Measurements from ENCODE around the gene PRR18.
"Not testable (repeated sequence)": the region's sequence is repeated elsewhere in the genome, so short reads cannot be mapped to it uniquely, and the experiment has no call there.

The PRR18 gene

GRCh38 chr6:166308033-166308768 is at the start of gene PRR18:
Gene PRR18 (minus strand): TSS chr6:166308392. CDS start chr6:166308142, 250 bp downstream.
- DNase-seq: peak; percentile 62

GRCh38 chr6:166355552-166355951 is 47.4 kb upstream of the PRR18 start:
- no peak for DNase-seq

DNA sequence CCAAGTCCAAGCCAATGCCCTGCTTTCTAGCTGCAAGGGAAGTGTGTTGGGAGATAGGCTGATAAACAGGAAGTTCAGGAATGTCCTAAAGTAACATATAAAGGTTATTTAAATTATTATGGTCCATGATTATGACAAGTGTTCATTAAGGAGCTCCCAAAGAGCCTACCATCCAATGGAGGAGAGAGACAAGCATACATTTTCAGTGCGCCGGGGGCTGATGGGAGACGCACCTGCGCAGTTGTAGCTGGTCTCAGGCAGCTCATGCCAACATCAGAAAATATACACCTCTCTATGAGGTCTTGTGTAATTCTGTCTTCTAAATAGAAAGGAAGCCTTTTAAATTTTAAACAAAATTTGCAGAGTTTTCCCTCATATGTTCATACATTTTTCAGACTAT is 46.8 kb upstream of the PRR18 start:
- DNase-seq: no peak

- no peak for DNase-seq
Observed at GRCh38 chr6:166354143-166354542, 46.0 kb upstream of the PRR18 start.

GRCh38 chr6:166353507-166353906 is 45.3 kb upstream of the PRR18 start:
- no peak for DNase-seq

- DNase-seq: no peak
Observed at GRCh38 chr6:166352923-166353322, 44.7 kb upstream of the PRR18 start.

DNA sequence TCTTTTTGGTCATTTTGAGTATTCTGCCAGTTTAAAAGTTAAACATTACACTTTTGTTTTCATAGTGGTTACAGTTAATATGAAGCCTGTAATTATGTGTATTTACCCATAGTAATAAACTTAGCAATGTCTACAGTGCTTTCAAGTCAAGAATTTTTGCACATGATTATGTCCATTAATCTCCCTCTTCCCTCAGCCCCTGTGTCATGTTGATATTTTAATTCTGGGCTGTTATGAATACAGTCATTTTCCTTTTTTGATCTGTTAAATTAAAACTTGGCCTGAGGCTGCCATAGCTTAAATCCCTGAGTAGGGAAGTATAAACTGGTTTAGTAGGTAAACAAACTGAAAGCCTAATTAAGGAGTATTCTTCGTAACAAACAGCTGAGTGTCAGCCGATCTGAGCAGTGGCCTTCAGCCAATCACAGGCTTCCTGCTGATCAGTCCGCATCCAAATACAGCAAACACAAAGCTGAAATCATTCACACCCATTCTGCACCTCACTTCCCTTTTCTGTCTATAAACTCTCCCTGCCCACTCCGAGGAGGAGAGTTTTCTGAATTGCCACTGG is 43.6 kb upstream of the PRR18 start:
- DNase-seq: peak; percentile 90

DNA sequence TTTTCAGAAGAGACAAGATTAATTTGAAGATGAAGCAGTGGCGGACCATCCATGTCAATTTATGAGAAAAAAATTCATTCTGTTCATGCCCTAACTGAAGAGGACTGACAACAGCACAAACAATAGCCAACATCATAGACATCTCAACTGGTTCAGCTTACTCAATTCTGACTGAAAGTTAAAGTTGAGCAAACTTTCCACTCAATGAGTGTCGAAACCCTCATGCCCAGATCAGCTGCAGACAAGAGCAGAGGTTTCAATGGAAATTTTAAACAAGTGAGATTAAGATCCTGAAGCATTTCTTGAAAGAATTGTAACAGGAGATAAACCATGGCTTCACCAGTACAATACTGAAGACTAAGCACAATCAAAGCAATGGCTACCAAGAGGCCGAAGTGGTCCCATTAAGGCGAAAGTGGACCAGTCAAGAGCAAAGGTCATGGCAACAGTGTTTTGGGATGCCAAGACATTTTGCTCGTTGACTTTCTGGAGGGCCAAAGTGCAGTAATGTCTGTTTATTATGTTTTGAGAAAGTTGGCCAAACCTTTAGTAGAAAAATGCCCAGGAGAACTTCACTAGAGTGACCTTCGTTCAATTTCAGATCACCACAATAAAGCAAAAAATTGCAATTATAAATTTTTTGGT is 40.2 kb upstream of the PRR18 start:
- no peak for DNase-seq

- DNase-seq: no peak
Observed at GRCh38 chr6:166346965-166347364, 38.8 kb upstream of the PRR18 start.

- DNase-seq: no peak
Observed at GRCh38 chr6:166346449-166346848, 38.3 kb upstream of the PRR18 start.

- not testable (repeated sequence) for DNase-seq
Observed at GRCh38 chr6:166345672-166346071, 37.5 kb upstream of the PRR18 start.

- DNase-seq: not testable (repeated sequence)
Observed at GRCh38 chr6:166344921-166345320, 36.7 kb upstream of the PRR18 start.

- DNase-seq: no peak
Observed at GRCh38 chr6:166344240-166344639, 36.0 kb upstream of the PRR18 start.

GRCh38 chr6:166343150-166343487 is 34.9 kb upstream of the PRR18 start:
- no peak for DNase-seq

DNA sequence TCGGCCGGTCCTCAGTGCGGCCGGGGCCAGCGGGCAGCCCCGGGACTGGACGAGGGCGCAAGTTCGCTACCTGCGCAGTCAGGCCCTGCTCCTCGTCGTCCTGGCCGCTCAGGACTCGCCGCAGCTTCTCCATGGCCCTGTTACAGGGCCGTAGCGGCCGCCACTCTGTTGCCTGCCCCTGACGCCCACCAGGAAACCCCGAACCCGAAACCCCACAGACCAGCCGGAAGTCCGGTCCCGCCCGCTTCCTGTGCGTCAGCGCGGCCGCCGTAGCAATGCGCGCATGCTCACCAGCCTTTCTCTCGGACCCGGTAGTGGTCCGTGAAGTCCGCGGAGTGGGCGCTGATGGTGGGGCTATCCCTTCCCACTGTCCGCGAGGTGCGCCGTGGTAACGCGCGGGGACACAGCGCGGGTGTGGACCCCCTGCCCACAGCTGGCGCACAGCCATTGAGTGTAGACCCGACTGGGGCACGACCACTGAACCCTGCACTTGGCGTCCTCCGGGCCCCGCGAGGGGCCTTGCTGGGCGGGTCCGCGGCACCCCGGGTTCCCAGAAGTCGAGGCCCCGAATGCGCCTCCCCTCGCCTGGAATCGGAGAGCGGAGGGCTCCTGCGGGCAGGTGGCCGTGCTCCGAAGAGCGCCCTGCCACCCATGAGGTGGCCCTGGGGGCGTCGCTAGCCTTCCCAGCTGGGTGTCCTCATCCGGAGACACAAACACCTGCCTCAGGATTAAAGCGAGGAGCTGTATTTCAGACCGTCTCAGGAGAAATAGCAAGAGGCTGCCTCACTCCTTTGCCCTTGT is 34.4 kb upstream of the PRR18 start, which contains the start of gene SFT2D1:
SFT2D1 (minus strand) TSS at position 197 of the 801 bp plus-strand sequence; CDS start at position 133, 64 bp downstream.
- peak; percentile 81 for DNase-seq

GRCh38 chr6:166341977-166342348 is 33.8 kb upstream of the PRR18 start:
- no peak for DNase-seq

DNA sequence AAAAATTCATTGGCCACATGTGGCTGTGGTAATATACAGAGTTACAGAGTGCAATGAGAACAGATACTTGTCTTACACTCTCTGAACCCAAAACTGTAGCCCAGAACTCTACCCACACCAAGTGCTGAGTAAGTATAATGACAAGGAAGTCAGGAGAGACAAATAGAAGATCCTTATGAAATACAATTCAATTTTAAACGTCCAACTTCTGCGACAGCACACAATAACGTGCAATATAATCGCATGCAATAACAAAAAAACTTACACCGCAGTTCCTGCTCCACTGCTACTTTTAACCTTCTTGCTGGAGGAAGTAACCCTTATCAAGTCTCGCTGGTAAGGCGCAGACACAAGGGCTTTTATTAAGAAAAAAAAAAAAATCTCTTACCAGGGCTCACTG is 33.3 kb upstream of the PRR18 start:
- no peak for DNase-seq

GRCh38 chr6:166338854-166339253 is 30.7 kb upstream of the PRR18 start:
- no peak for DNase-seq

- DNase-seq: no peak
Observed at GRCh38 chr6:166336847-166337246, 28.7 kb upstream of the PRR18 start.

- DNase-seq: no peak
Observed at GRCh38 chr6:166335378-166336302, 27.4 kb upstream of the PRR18 start.

- no peak for DNase-seq
Observed at GRCh38 chr6:166334878-166335277, 26.7 kb upstream of the PRR18 start.
